ENCODE data around the gene TRIM40. TPM values are rescaled to one million over a fixed set of nuclear protein-coding genes. Genes with fewer than 3 reads are reported as not detected.
"Not testable (repeated sequence)": the region's sequence is repeated elsewhere in the genome, so short reads cannot be mapped to it uniquely, and the experiment has no call there.

TRIM40 gene
- total and polyA plus RNA-seq, 8 donors: not detected

- H3K36me3 ChIP-seq: no peaks in the 10 kb centered on the region
- peaks cover 0 to 16% (median 8%) of the 10 kb centered on the region in 4 donors for H3K27me3 ChIP-seq
- intact Hi-C loops (cut with DNase I): no loop called here
- no peak within 1 kb of the TSS for H3K4me3 ChIP-seq
- FAIRE-seq: no peak
- H3K27ac ChIP-seq: no peak within 1 kb of the TSS
- no peak for TF ChIP-seq CTCF (IDR thresholded peaks at IDR 0.05)
- 42 to 46% methylated on average over 3 of the region's 3 CpGs for WGBS, 2 donors
- DNase-seq: no peak
- peak in 2 of 4 donors; percentile 36 to 44 for ATAC-seq
- H3K9me3 ChIP-seq: no peaks in the 10 kb centered on the region
- H3K4me1 ChIP-seq: no peaks in the 10 kb centered on the region
These were observed 22.8 kb upstream of the TRIM40 start, which contains the start of gene TRIM31 for GRCh38 chr6:30113003-30113759. TRIM31 (minus strand) TSS chr6:30113090; CDS start chr6:30112805, 285 bp downstream.

GRCh38 chr6:30113841-30114240 lies 22.1 kb upstream of the TRIM40 start:
- Histone ChIP-seq H3K4me3 (no peak overlapping the region), H3K27ac (no peak overlapping the region), H3K9me3 (no peaks in the 10 kb centered on the region), H3K4me1 (no peaks in the 10 kb centered on the region), H3K36me3 (no peaks in the 10 kb centered on the region), H3K27me3 (peaks cover 0 to 16% (median 9%) of the 10 kb centered on the region in 4 donors)
- FAIRE-seq (no peak), ATAC-seq (peak in 1 of 4 donors; percentile 21), DNase-seq (no peak)
- intact Hi-C loops (cut with DNase I): no loop called here
- WGBS, 2 donors: 24 to 29% methylated on average over 1 of the region's 1 CpG
- TF ChIP-seq CTCF (IDR thresholded peaks at IDR 0.05): no peak

GRCh38 chr6:30116724-30117123 lies 19.2 kb upstream of the TRIM40 start:
- H3K27ac ChIP-seq: no peak overlapping the region
- H3K27me3 ChIP-seq: peaks cover 0 to 10% (median 2%) of the 10 kb centered on the region in 4 donors
- H3K9me3 ChIP-seq: no peaks in the 10 kb centered on the region
- no peak for FAIRE-seq
- no peak for DNase-seq
- no peaks in the 10 kb centered on the region for H3K36me3 ChIP-seq
- intact Hi-C loops (cut with DNase I): no loop called here
- no peak for ATAC-seq
- peak in 1 of 4 donors; percentile 11 for TF ChIP-seq CTCF (IDR thresholded peaks at IDR 0.05)
- no peaks in the 10 kb centered on the region for H3K4me1 ChIP-seq
- 67 to 72% methylated on average over 6 of the region's 6 CpGs for WGBS, 2 donors
- H3K4me3 ChIP-seq: no peak overlapping the region

GRCh38 chr6:30118691-30119090 lies 17.2 kb upstream of the TRIM40 start:
- H3K27ac ChIP-seq; H3K4me3 ChIP-seq; H3K9me3 ChIP-seq; FAIRE-seq; H3K36me3 ChIP-seq; DNase-seq; ATAC-seq; intact Hi-C loops (cut with DNase I); H3K27me3 ChIP-seq; H3K4me1 ChIP-seq: not testable (repeated sequence)
- WGBS, 2 donors: 79 to 81% methylated on average over 5 of the region's 5 CpGs

- no peaks in the 10 kb centered on the region for H3K9me3 ChIP-seq
- no peak for TF ChIP-seq CTCF (IDR thresholded peaks at IDR 0.05)
- no peaks in the 10 kb centered on the region for H3K36me3 ChIP-seq
- no peak for DNase-seq
- WGBS, 2 donors: 60 to 69% methylated on average over 10 of the region's 10 CpGs
- no peak for ATAC-seq
- H3K27ac ChIP-seq: no peak overlapping the region
- FAIRE-seq: no peak
- peaks cover 0 to 5% (median under 1%) of the 10 kb centered on the region in 4 donors for H3K27me3 ChIP-seq
- H3K4me1 ChIP-seq: no peaks in the 10 kb centered on the region
- intact Hi-C loops (cut with DNase I): no loop called here
- no peak overlapping the region for H3K4me3 ChIP-seq
These were observed 14.2 kb upstream of the TRIM40 start for GRCh38 chr6:30121446-30122366.

All from pancreas (tissue), 10 donors.